Measurements from ENCODE around the gene CSRP3.

The CSRP3 gene

GRCh38 chr11:19164881-19165280, 36.9 kb downstream of the CSRP3 start:
- Mint-ChIP-seq H3K27ac (no peak overlapping the region), H3K4me1 (peaks cover 48% of the 10 kb centered on the region), H3K4me3 (no peak overlapping the region), H3K36me3 (ENCODE audit: low read depth) (peaks cover 31% of the 10 kb centered on the region), H3K27me3 (ENCODE audit: low read depth) (no peaks in the 10 kb centered on the region), H3K9me3 (no peaks in the 10 kb centered on the region)
- TF ChIP-seq CTCF (IDR thresholded peaks at IDR 0.05; ENCODE audit: unreplicated experiment in 3 of 3) = no peak

DNA sequence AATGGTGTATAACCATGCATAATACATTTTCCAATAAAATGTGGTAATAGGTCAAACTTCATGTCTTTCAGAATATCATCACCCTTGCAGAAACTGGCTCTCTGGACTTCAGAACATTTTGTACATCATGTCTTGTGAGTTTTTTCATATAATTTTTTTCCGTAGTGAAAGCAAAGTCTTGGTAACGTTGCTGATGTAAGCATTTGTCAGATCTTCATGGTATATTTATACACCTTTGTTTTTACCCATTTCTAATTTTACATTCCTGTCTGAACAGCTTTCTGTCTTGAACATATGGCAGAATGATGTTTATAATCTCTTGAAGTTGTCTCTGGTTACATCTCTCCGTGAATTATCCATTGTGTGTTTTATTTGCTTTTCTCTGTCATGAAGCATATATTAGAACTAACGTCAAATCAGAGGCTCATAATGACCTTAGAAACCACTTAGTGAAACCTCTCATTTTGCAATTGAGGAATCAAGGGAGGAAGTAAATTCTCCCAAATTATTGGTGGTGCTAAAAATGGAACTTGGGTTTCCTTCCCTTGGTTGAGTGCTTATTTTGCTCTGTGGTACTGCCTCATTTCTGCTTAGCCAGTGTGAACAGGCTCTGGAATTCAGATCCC, 37.4 kb downstream of the CSRP3 start:
- no peak overlapping the region for H3K27ac Mint-ChIP-seq
- H3K4me3 Mint-ChIP-seq = peak overlapping the region in 1 of 3 experiments; percentile 28
- no peak for TF ChIP-seq CTCF (IDR thresholded peaks at IDR 0.05; ENCODE audit: unreplicated experiment in 3 of 3)
- H3K27me3 Mint-ChIP-seq (ENCODE audit: low read depth) = no peaks in the 10 kb centered on the region
- no peaks in the 10 kb centered on the region for H3K9me3 Mint-ChIP-seq
- H3K36me3 Mint-ChIP-seq (ENCODE audit: low read depth) = peaks cover 31% of the 10 kb centered on the region
- H3K4me1 Mint-ChIP-seq = peaks cover 48% of the 10 kb centered on the region

DNA sequence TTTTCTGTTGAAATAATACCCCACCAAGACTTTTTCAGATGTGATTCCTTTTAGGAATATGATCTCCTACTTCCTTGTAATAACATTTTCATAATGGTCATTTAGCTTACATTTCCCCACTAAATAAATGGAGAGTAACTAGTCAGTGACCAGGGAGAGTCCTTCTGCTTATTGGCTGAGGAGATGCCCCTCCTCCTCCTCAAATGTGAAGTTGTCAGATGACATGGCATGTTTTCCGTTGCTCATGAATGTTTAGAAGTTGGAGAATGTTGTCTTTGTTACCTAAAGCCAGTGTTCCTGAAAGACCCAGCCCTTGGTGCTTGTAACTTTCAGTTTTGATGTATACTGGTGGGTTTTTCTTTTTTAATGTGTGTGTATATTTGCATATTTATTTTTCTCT, 38.2 kb downstream of the CSRP3 start:
- Mint-ChIP-seq H3K27ac (no peak overlapping the region), H3K27me3 (ENCODE audit: low read depth) (no peaks in the 10 kb centered on the region), H3K4me3 (peak overlapping the region in 2 of 3 experiments; percentile 14 to 28), H3K36me3 (ENCODE audit: low read depth) (peaks cover 33% of the 10 kb centered on the region), H3K9me3 (no peaks in the 10 kb centered on the region), H3K4me1 (peaks cover 48% of the 10 kb centered on the region)
- no peak for TF ChIP-seq CTCF (IDR thresholded peaks at IDR 0.05; ENCODE audit: unreplicated experiment in 3 of 3)

DNA sequence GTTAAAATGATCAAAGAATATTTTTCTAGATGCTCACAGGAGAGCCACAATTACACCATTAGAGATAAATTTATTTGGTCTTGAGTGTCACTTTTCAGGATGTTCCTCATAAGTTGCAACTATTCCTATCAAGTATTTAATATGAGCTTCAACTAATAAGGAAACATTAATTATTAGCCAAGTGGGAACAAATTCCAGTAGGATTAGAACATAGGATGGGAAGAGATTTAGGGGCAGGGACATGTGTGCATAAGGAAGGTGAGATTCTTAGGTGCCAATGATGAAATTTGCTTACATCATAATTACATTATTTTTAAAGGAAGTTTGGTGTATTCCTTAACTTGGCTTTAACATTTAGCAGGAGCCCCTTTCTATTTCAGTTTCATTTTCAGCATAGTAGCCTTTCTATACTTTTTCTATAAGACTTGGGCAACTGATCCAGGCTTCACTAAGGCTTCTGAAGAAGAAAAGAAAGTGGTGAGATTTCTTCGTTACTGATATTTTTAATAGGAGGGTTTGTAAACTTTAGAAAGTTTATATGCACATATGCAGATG, 38.8 kb downstream of the CSRP3 start:
- no peak for TF ChIP-seq CTCF (IDR thresholded peaks at IDR 0.05; ENCODE audit: unreplicated experiment in 3 of 3)

GRCh38 chr11:19161651-19162050, 40.1 kb downstream of the CSRP3 start:
- H3K4me3 Mint-ChIP-seq = no peak overlapping the region
- no peaks in the 10 kb centered on the region for H3K27me3 Mint-ChIP-seq (ENCODE audit: low read depth)
- H3K27ac Mint-ChIP-seq = no peak overlapping the region
- TF ChIP-seq CTCF (IDR thresholded peaks at IDR 0.05; ENCODE audit: unreplicated experiment in 3 of 3) = no peak
- H3K36me3 Mint-ChIP-seq (ENCODE audit: low read depth) = peaks cover 30% of the 10 kb centered on the region
- H3K4me1 Mint-ChIP-seq = peaks cover 47% of the 10 kb centered on the region
- no peaks in the 10 kb centered on the region for H3K9me3 Mint-ChIP-seq

More for the DNA sequence above, 38.8 kb downstream of the CSRP3 start:
- H3K27me3 Mint-ChIP-seq (ENCODE audit: low read depth) = no peaks in the 10 kb centered on the region
- H3K36me3 Mint-ChIP-seq (ENCODE audit: low read depth) = peaks cover 33% of the 10 kb centered on the region
- H3K4me3 Mint-ChIP-seq = no peak overlapping the region
- H3K27ac Mint-ChIP-seq = no peak overlapping the region
- peaks cover 48% of the 10 kb centered on the region for H3K4me1 Mint-ChIP-seq
- H3K9me3 Mint-ChIP-seq = no peaks in the 10 kb centered on the region

DNA sequence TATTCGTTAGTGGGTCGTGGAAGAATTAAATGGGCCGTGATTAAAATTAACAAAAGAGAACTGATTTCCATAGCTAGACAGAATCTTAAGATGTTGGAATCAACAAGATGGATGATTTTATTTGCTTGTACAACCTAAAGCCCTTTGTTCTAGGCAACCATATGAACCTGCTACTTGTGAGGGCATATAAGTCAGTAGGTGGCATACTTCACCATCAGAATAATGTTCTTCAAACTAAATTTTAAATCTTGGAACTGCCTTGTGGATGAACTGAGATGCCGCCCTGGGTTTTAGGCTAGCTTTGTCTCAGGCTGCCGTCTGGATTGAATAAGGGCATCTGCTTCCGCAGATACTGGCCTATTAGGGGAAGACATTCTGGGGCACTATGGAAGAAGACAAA, 40.9 kb downstream of the CSRP3 start:
- H3K4me1 Mint-ChIP-seq = peaks cover 42% of the 10 kb centered on the region
- no peaks in the 10 kb centered on the region for H3K9me3 Mint-ChIP-seq
- H3K27me3 Mint-ChIP-seq (ENCODE audit: low read depth) = no peaks in the 10 kb centered on the region
- peaks cover 29% of the 10 kb centered on the region for H3K36me3 Mint-ChIP-seq (ENCODE audit: low read depth)
- H3K27ac Mint-ChIP-seq = no peak overlapping the region
- no peak overlapping the region for H3K4me3 Mint-ChIP-seq
- no peak for TF ChIP-seq CTCF (IDR thresholded peaks at IDR 0.05; ENCODE audit: unreplicated experiment in 3 of 3)

Measured in nephron (organoid).